ENCODE measurements around the gene CDK4. TPM values are rescaled to one million over a fixed set of nuclear protein-coding genes. Genes with fewer than 3 reads are reported as not detected.

The CDK4 gene
- total RNA-seq, 4 donors from 2014 or later, result 42.8 to 96.9 (median 60.4) TPM

DNA sequence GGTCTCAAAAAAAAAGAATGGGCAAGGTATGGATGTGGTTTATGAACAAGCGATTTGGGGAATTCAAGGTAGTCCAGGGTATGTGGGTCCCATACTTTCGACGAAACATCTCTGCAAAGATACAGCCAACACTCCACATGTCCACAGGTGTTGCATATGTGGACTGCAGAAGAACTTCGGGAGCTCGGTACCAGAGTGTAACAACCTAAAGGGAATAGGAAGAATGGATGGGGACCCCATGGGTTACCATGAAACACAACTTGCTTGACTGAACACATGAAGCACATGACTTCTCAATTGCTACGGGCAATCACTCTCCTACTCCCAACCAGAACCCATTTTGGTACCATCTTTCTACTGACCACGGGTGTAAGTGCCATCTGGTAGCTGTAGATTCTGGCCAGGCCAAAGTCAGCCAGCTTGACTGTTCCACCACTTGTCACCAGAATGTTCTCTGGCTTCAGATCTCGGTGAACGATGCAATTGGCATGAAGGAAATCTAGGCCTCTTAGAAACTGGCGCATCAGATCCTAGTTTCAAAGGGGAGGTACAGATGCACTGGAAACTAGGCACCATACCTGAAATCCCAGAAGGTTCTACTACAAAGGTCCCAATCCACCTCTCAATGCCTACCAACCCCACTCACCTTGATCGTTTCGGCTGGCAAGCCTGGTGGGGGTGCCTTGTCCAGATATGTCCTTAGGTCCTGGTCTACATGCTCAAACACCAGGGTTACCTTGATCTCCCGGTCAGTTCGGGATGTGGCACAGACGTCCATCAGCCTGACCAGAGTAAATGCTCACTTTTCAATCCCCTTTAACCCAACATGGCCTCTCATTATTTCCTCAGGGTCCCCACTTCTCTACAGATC is 1.3 kb downstream of the CDK4 start:
- peak overlapping the region; percentile 84 to 92 (median 90) for H3K27ac ChIP-seq
- TF ChIP-seq CTCF (IDR thresholded peaks at IDR 0.05) (no peak), POLR2A (IDR thresholded peaks at IDR 0.05) (no peak)
- H3K9me3 ChIP-seq, result no peaks in the 10 kb centered on the region
- peaks cover 27 to 50% (median 29%) of the 10 kb centered on the region in 3 donors for H3K4me1 ChIP-seq
- H3K4me3 ChIP-seq, result peak overlapping the region in 3 of 4 donors; percentile 61 to 96 (median 82)
- intact Hi-C loops (cut with DNase I), result no loop called here
- WGBS, 2 donors, result 74 to 76% methylated on average over 15 of the region's 15 CpGs
- no peak for DNase-seq
- peaks cover 7 to 46% (median 18%) of the 10 kb centered on the region in 3 donors for H3K36me3 ChIP-seq
- H3K27me3 ChIP-seq, result no peaks in the 10 kb centered on the region

- no peaks in the 10 kb centered on the region for H3K9me3 ChIP-seq
- no peak overlapping the region for H3K27ac ChIP-seq
- H3K27me3 ChIP-seq, result no peaks in the 10 kb centered on the region
- DNase-seq, result no peak
- 78% methylated on average over 3 of the region's 5 CpGs; no CpG with 5 or more reads in 1 of the 2 donors for WGBS, 2 donors
- H3K4me3 ChIP-seq, result no peak overlapping the region
- H3K4me1 ChIP-seq, result peaks cover 22 to 50% (median 27%) of the 10 kb centered on the region in 3 donors
- intact Hi-C loops (cut with DNase I), result no loop called here
- no peak for TF ChIP-seq POLR2A (IDR thresholded peaks at IDR 0.05)
- no peak for TF ChIP-seq CTCF (IDR thresholded peaks at IDR 0.05)
- H3K36me3 ChIP-seq, result peaks cover 7 to 46% (median 18%) of the 10 kb centered on the region in 3 donors
These were observed 3.0 kb downstream of the CDK4 start for GRCh38 chr12:57749061-57749460.

GRCh38 chr12:57746025-57746424 is 6.1 kb downstream of the CDK4 start:
- intact Hi-C loops (cut with DNase I), result no loop called here

GRCh38 chr12:57745485-57745881 is 6.6 kb downstream of the CDK4 start:
- no peak for TF ChIP-seq POLR2A (IDR thresholded peaks at IDR 0.05)
- no peak for TF ChIP-seq CTCF (IDR thresholded peaks at IDR 0.05)
- Histone ChIP-seq H3K9me3 (no peaks in the 10 kb centered on the region), H3K4me3 (peak overlapping the region; percentile 75 to 91 (median 80)), H3K4me1 (peaks cover 0 to 35% (median 8%) of the 10 kb centered on the region in 3 donors), H3K27me3 (peaks cover 0 to 19% (median 0%) of the 10 kb centered on the region in 4 donors), H3K27ac (peak overlapping the region; percentile 94 to 99 (median 96)), H3K36me3 (peaks cover 7 to 43% (median 18%) of the 10 kb centered on the region in 3 donors)
- 41 to 64% methylated on average over 8 of the region's 8 CpGs for WGBS, 2 donors
- intact Hi-C loops (cut with DNase I), result no loop called here
- no peak for DNase-seq

More at GRCh38 chr12:57746025-57746424, 6.1 kb downstream of the CDK4 start:
- H3K9me3 ChIP-seq, result no peaks in the 10 kb centered on the region
- no peak for TF ChIP-seq POLR2A (IDR thresholded peaks at IDR 0.05)
- TF ChIP-seq CTCF (IDR thresholded peaks at IDR 0.05), result no peak
- H3K4me1 ChIP-seq, result peaks cover 5 to 40% (median 11%) of the 10 kb centered on the region in 3 donors
- DNase-seq, result no peak
- H3K27ac ChIP-seq, result peak overlapping the region in 3 of 4 donors; percentile 96 to 99 (median 97)
- H3K4me3 ChIP-seq, result peak overlapping the region in 3 of 4 donors; percentile 76 to 91 (median 83)
- WGBS, 2 donors, result 58 to 59% methylated on average over 3 of the region's 3 CpGs
- peaks cover 0 to 14% (median 0%) of the 10 kb centered on the region in 4 donors for H3K27me3 ChIP-seq
- peaks cover 7 to 46% (median 18%) of the 10 kb centered on the region in 3 donors for H3K36me3 ChIP-seq

All from esophagus squamous epithelium (tissue), 5 donors.